ENCODE measurements around the gene AQP5.

The AQP5 gene

DNA sequence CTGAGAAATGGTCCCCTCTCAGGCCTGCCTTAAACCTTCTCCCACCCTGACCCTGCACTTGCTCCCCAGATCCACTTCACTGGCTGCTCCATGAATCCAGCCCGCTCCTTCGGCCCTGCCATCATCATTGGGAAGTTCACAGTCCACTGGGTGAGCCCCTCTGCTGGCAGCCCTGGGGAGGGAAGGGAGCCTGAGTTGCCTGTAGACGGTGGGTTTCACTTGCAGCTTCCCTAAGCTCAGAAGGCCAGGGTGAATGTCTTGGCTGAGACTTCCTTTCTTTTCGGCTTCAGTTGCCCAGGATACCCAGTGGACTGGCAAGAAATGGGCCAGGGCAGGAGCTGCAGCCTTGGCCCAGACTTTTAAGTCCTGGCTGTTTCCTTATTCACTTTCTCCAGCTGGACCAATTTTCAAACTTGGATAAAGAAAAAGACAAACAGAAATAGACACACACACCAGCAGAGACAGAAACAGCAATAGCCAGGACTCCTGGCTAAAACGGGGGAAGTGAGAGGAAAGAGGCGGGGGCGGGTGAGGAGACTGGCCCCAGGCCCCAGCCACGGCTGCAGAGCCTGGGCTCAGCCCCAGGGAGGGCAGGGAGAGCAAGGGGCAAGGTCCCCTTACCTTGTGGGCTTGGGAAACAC is 13.1 kb downstream of the AQP5 start:
- H3K4me3 ChIP-seq (replicated peaks; ENCODE audit: insufficient read depth, low read length): no peak overlapping the region
- no peak overlapping the region for H3K27ac ChIP-seq (replicated peaks)
- TF ChIP-seq, protein P1, sequence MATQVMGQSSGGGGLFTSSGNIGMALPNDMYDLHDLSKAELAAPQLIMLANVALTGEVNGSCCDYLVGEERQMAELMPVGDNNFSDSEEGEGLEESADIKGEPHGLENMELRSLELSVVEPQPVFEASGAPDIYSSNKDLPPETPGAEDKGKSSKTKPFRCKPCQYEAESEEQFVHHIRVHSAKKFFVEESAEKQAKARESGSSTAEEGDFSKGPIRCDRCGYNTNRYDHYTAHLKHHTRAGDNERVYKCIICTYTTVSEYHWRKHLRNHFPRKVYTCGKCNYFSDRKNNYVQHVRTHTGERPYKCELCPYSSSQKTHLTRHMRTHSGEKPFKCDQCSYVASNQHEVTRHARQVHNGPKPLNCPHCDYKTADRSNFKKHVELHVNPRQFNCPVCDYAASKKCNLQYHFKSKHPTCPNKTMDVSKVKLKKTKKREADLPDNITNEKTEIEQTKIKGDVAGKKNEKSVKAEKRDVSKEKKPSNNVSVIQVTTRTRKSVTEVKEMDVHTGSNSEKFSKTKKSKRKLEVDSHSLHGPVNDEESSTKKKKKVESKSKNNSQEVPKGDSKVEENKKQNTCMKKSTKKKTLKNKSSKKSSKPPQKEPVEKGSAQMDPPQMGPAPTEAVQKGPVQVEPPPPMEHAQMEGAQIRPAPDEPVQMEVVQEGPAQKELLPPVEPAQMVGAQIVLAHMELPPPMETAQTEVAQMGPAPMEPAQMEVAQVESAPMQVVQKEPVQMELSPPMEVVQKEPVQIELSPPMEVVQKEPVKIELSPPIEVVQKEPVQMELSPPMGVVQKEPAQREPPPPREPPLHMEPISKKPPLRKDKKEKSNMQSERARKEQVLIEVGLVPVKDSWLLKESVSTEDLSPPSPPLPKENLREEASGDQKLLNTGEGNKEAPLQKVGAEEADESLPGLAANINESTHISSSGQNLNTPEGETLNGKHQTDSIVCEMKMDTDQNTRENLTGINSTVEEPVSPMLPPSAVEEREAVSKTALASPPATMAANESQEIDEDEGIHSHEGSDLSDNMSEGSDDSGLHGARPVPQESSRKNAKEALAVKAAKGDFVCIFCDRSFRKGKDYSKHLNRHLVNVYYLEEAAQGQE (IDR thresholded peaks at IDR 0.05; ENCODE audit: insufficient replicate concordance, low read depth): no peak
- TF ChIP-seq, protein P2, sequence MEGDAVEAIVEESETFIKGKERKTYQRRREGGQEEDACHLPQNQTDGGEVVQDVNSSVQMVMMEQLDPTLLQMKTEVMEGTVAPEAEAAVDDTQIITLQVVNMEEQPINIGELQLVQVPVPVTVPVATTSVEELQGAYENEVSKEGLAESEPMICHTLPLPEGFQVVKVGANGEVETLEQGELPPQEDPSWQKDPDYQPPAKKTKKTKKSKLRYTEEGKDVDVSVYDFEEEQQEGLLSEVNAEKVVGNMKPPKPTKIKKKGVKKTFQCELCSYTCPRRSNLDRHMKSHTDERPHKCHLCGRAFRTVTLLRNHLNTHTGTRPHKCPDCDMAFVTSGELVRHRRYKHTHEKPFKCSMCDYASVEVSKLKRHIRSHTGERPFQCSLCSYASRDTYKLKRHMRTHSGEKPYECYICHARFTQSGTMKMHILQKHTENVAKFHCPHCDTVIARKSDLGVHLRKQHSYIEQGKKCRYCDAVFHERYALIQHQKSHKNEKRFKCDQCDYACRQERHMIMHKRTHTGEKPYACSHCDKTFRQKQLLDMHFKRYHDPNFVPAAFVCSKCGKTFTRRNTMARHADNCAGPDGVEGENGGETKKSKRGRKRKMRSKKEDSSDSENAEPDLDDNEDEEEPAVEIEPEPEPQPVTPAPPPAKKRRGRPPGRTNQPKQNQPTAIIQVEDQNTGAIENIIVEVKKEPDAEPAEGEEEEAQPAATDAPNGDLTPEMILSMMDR (IDR thresholded peaks at IDR 0.05; ENCODE audit: insufficient read depth, low read length): no peak
- TF ChIP-seq GABPA (IDR thresholded peaks at IDR 0.05; ENCODE audit: low read depth) (no peak), SPI1 (IDR thresholded peaks at IDR 0.05; ENCODE audit: borderline replicate concordance, low read depth) (no peak), POLR2AphosphoS5 (IDR thresholded peaks at IDR 0.05; ENCODE audit: low read depth) (no peak)
- DNase-seq (ENCODE audit: low read depth in 1 of 2, low spot score in 1 of 2): no peak
- H3K27me3 ChIP-seq (ENCODE audit: insufficient read depth, poor library complexity, severe bottlenecking): no peaks in the 10 kb centered on the region

DNA sequence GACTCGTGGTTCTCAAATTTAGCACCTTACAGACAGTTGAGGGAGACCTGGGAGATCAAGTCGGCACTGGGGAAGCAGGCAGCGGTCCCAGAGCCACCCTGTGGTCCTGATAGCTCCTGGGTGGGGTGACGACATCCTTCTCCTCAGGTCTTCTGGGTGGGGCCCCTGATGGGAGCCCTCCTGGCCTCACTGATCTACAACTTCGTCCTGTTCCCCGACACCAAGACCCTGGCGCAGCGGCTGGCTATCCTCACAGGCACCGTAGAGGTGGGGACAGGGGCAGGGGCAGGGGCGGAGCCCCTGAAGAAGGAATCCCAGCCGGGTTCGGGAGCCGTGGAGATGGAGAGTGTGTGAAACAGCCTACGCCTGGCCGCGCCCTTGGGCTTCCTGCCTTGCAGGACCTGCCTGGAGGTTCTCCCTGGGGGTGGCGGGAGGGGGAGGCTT is 13.7 kb downstream of the AQP5 start:
- DNase-seq (ENCODE audit: low read depth in 1 of 2, low spot score in 1 of 2): no peak
- H3K27ac ChIP-seq (replicated peaks): no peak overlapping the region
- TF ChIP-seq, protein P1 (IDR thresholded peaks at IDR 0.05; ENCODE audit: insufficient replicate concordance, low read depth): no peak
- no peak for TF ChIP-seq POLR2AphosphoS5 (IDR thresholded peaks at IDR 0.05; ENCODE audit: low read depth)
- TF ChIP-seq, protein P2 (IDR thresholded peaks at IDR 0.05; ENCODE audit: insufficient read depth, low read length): no peak
- no peak for TF ChIP-seq SPI1 (IDR thresholded peaks at IDR 0.05; ENCODE audit: borderline replicate concordance, low read depth)
- TF ChIP-seq GABPA (IDR thresholded peaks at IDR 0.05; ENCODE audit: low read depth): no peak
- H3K27me3 ChIP-seq (ENCODE audit: insufficient read depth, poor library complexity, severe bottlenecking): no peaks in the 10 kb centered on the region
- no peak overlapping the region for H3K4me3 ChIP-seq (replicated peaks; ENCODE audit: insufficient read depth, low read length)

DNA sequence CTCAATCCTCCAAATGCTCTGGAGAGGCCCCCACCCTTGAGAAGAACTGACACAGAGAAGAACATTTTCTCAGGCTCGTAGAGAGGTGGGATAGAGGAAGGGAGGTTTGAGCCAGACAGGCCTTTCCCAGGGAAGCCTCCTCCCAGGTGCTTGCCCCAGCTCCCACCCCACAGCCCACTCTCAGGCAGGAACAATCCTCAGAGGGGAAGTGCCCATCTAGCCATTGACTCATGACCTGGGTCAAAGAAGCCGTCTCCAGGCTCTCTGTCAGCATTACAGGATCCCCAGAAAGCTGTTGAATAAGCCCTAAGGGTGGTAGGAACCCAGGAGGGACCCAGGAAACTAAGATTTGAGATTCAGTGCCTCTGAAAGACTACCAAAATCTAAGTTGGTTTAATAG is 14.9 kb downstream of the AQP5 start:
- no peak for TF ChIP-seq GABPA (IDR thresholded peaks at IDR 0.05; ENCODE audit: low read depth)
- TF ChIP-seq SPI1 (IDR thresholded peaks at IDR 0.05; ENCODE audit: borderline replicate concordance, low read depth): no peak
- TF ChIP-seq, protein P1 (IDR thresholded peaks at IDR 0.05; ENCODE audit: insufficient replicate concordance, low read depth): no peak
- no peak for TF ChIP-seq POLR2AphosphoS5 (IDR thresholded peaks at IDR 0.05; ENCODE audit: low read depth)
- TF ChIP-seq, protein P2 (IDR thresholded peaks at IDR 0.05; ENCODE audit: insufficient read depth, low read length): no peak
- Histone ChIP-seq H3K27me3 (ENCODE audit: insufficient read depth, poor library complexity, severe bottlenecking) (no peaks in the 10 kb centered on the region), H3K4me3 (replicated peaks; ENCODE audit: insufficient read depth, low read length) (no peak overlapping the region)

More for the DNA sequence above, 14.9 kb downstream of the AQP5 start:
- H3K27ac ChIP-seq (replicated peaks): no peak overlapping the region
- DNase-seq (ENCODE audit: low read depth in 1 of 2, low spot score in 1 of 2): no peak

All from HL-60 (cell line).